Neural crest cell (in vitro differentiated cells): Measurements from ENCODE around the gene DDX41. TPM values are rescaled to one million over a fixed set of nuclear protein-coding genes. Genes with fewer than 3 reads are reported as not detected.

Source experiments
- DNase-seq: peaks from one replicate; pipeline ENCODE4 v3.0.0; 2021; ENCODE audit warnings: low read depth, mixed read lengths, low spot score
- H3K27ac Mint-ChIP-seq: one replicate; pipeline ENCODE4 v1.8.0; 2021; ENCODE audit warnings: mild to moderate bottlenecking, mixed read lengths; ENCODE audit not compliant: unreplicated experiment
- H3K27me3 Mint-ChIP-seq: 2 replicates; pipeline ENCODE4 v1.8.0; 2021; ENCODE audit warnings: low read depth, mild to moderate bottlenecking, mixed read lengths
- H3K36me3 Mint-ChIP-seq: 2 replicates; pipeline ENCODE4 v1.8.0; 2021; ENCODE audit warnings: low read depth, mild to moderate bottlenecking, mixed read lengths
- H3K4me1 Mint-ChIP-seq: 2 replicates; pipeline ENCODE4 v1.8.0; 2021; ENCODE audit warnings: mixed read lengths
- H3K4me3 Mint-ChIP-seq: one replicate; pipeline ENCODE4 v1.8.0; 2021; ENCODE audit warnings: mild to moderate bottlenecking, mixed read lengths
- H3K9me3 Mint-ChIP-seq: 2 replicates; pipeline ENCODE4 v1.8.0; 2021; ENCODE audit warnings: mixed read lengths
- total RNA-seq: library from RNA; stranded (reverse); gene quantifications from 2 replicates; pipeline ENCODE4 v1.2.1, GENCODE V29; 2021
- TF ChIP-seq, protein P1 (sequence below): fragments of 200-600 bp; sonication (generic); conservative IDR thresholded peaks from 2 replicates; pipeline ENCODE4 v1.5.0; 2021; ENCODE audit warnings: antibody characterized with exemption, mild to moderate bottlenecking

Gene DDX41
- total RNA-seq, 1 donor from 2014 or later: 130 TPM

DNA sequence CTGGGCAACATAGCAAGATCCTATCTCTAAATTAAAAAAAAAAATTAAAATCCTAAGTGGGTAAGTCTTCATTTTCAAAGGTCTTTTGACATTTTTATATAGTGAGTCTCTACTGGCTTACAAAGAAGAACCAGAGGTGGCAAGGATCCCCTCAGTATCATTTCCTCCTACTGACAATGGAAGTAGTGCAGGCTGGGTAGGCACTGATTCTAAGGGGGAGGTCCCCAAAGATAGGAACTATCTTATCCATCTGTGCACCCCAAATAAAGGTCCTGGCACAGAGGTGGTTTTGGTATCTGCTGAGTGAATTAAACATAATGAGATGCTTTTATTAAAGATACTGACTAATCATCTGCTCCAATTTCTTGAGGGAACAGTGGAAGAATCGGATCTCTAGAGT, 33.4 kb upstream of the DDX41 start:
- no peak overlapping the region for H3K27ac Mint-ChIP-seq
- no peaks in the 10 kb centered on the region for H3K27me3 Mint-ChIP-seq
- peaks cover 41% of the 10 kb centered on the region for H3K4me1 Mint-ChIP-seq
- DNase-seq: no peak
- H3K9me3 Mint-ChIP-seq: no peaks in the 10 kb centered on the region
- H3K4me3 Mint-ChIP-seq: peak overlapping the region; percentile 69
- H3K36me3 Mint-ChIP-seq: peaks cover 6% of the 10 kb centered on the region
- TF ChIP-seq, protein P1, sequence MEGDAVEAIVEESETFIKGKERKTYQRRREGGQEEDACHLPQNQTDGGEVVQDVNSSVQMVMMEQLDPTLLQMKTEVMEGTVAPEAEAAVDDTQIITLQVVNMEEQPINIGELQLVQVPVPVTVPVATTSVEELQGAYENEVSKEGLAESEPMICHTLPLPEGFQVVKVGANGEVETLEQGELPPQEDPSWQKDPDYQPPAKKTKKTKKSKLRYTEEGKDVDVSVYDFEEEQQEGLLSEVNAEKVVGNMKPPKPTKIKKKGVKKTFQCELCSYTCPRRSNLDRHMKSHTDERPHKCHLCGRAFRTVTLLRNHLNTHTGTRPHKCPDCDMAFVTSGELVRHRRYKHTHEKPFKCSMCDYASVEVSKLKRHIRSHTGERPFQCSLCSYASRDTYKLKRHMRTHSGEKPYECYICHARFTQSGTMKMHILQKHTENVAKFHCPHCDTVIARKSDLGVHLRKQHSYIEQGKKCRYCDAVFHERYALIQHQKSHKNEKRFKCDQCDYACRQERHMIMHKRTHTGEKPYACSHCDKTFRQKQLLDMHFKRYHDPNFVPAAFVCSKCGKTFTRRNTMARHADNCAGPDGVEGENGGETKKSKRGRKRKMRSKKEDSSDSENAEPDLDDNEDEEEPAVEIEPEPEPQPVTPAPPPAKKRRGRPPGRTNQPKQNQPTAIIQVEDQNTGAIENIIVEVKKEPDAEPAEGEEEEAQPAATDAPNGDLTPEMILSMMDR: no peak

DNA sequence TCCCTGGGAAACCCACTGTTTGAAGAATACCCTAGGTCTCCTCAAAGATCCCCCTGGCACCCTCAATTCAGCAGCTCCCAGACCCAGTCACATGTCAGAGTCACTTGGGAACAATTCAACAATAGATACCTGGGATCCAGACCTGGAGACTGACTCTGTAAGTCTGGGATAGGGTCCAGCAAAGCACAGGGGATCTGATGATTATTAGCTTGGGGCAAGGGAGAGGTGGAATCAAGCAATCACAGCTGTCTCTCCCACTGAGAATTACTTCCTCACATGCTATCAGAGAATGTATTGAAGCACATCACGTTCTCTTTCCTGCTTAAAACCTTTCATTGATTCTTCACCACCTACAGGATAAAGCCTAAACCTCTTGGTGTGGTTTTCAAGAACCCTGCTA, 31.7 kb upstream of the DDX41 start:
- no peak overlapping the region for H3K4me3 Mint-ChIP-seq
- H3K4me1 Mint-ChIP-seq: peaks cover 42% of the 10 kb centered on the region
- DNase-seq: no peak
- TF ChIP-seq, protein P1: no peak
- peaks cover 6% of the 10 kb centered on the region for H3K36me3 Mint-ChIP-seq
- no peaks in the 10 kb centered on the region for H3K27me3 Mint-ChIP-seq
- H3K9me3 Mint-ChIP-seq: no peaks in the 10 kb centered on the region
- no peak overlapping the region for H3K27ac Mint-ChIP-seq

DNA sequence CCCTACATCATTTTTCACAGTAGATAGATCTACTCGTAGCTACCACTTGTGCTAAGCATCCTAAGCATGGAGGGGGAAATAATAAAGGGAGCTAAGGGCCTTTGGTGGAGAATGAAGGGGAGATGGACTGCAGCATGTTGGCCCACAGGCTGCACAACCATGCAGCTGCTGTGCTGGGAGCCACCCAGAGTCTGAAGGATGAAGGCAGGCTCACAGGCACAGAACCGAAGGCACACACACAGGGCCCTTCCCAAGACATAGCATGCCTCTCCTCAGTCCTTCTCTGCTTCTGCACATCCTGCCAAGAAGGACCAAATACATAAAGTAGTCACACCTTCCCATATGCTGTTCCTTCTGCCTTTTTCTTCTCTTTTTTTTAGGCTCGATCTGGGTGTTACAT, 31.0 kb upstream of the DDX41 start:
- H3K4me1 Mint-ChIP-seq: peaks cover 36% of the 10 kb centered on the region
- H3K27ac Mint-ChIP-seq: no peak overlapping the region
- TF ChIP-seq, protein P1: no peak
- no peak for DNase-seq
- no peak overlapping the region for H3K4me3 Mint-ChIP-seq
- H3K36me3 Mint-ChIP-seq: peaks cover 6% of the 10 kb centered on the region
- no peaks in the 10 kb centered on the region for H3K9me3 Mint-ChIP-seq
- H3K27me3 Mint-ChIP-seq: no peaks in the 10 kb centered on the region

DNA sequence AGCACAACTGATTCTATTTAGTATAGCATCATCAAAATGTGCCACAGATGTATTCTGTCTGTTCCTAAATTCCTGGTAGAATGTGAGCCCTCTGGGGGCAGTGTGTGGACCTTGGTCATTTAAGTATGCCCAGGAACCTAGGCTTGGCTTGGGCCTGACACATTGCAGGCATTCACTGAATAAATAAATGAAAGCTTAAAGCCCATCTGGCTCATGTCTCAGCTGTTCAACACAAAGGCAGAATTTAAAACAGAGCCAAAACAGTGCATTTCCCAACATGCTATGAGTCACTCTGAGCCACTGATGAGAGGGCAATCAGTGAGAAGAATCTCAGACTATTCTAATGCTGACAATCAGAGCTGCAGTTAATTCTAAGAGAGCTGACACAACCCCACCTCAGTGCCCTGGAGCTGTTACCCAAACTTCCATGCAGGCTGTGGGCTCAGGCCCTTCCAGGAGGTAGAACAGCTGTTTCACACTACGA, 29.5 kb upstream of the DDX41 start:
- peak overlapping the region; percentile 97 for H3K27ac Mint-ChIP-seq
- H3K4me3 Mint-ChIP-seq: no peak overlapping the region
- peaks cover 27% of the 10 kb centered on the region for H3K4me1 Mint-ChIP-seq
- H3K36me3 Mint-ChIP-seq: peaks cover 8% of the 10 kb centered on the region
- TF ChIP-seq, protein P1: no peak
- DNase-seq: no peak
- H3K27me3 Mint-ChIP-seq: no peaks in the 10 kb centered on the region
- no peaks in the 10 kb centered on the region for H3K9me3 Mint-ChIP-seq

DNA sequence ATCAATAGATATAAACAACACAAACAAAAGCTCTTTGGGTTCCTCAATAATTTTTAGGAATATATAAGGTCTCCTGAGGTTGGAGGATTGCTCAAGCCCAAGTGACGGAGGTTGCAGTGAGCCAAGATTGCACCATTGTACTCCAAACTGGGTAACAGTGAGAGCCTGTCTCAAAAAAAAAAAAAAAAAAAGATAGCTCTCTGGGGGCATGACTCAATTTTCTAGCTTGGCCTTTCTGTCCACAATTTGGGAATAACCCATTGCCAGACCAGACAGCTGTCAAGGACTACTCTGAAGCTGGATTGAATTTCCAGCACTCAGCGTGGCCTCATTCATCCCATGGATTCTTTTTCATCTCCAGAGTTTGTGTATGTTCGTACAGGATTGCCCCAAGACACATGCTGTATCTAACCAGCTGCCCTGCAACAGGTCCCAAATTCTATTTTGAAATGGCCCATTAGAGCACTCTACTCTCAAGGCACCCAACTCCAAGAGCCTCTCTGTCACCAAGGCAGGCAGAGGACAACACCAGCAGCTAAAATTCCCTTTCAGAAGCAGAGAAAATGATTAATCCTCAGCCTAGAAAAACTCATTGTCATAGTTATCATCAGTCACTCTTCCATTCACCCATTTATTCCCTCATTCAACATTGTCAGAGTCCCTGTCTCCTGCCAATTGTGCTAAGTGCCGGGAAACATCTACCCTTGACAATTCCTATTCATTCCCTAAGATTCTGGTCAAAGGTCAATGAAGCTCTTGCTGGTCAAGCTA, 28.9 kb upstream of the DDX41 start:
- Mint-ChIP-seq H3K9me3 (no peaks in the 10 kb centered on the region), H3K4me1 (peaks cover 27% of the 10 kb centered on the region), H3K36me3 (peaks cover 8% of the 10 kb centered on the region), H3K27ac (no peak overlapping the region), H3K4me3 (no peak overlapping the region), H3K27me3 (no peaks in the 10 kb centered on the region)
- TF ChIP-seq, protein P1: no peak
- no peak for DNase-seq
